Breast epithelium (tissue), 3 donors: ENCODE measurements around the gene CCDC57.

ENCODE experiments used
- POLR2A ChIP-seq: fragments of 450-650 bp; IDR thresholded peaks from one replicate; pipeline ENCODE4 v1.6.1; 2016; ENCODE audit warnings: antibody characterized with exemption, mild to moderate bottlenecking, moderate library complexity
- POLR2AphosphoS5 ChIP-seq, 3 donors: sonication (generic); formaldehyde crosslinking; IDR thresholded peaks; one replicate each; pipeline ENCODE4 v1.6.1; 2017; ENCODE audit warnings: antibody characterized with exemption in 3 of 3
- TF ChIP-seq, protein P1 (sequence below), 3 donors: fragments of 450-650 bp; IDR thresholded peaks; one replicate each; pipeline ENCODE4 v1.5.1; 2016 to 2017; ENCODE audit warnings: antibody characterized with exemption in 3 of 3, mild to moderate bottlenecking in 3 of 3, moderate library complexity in 3 of 3

DNA sequence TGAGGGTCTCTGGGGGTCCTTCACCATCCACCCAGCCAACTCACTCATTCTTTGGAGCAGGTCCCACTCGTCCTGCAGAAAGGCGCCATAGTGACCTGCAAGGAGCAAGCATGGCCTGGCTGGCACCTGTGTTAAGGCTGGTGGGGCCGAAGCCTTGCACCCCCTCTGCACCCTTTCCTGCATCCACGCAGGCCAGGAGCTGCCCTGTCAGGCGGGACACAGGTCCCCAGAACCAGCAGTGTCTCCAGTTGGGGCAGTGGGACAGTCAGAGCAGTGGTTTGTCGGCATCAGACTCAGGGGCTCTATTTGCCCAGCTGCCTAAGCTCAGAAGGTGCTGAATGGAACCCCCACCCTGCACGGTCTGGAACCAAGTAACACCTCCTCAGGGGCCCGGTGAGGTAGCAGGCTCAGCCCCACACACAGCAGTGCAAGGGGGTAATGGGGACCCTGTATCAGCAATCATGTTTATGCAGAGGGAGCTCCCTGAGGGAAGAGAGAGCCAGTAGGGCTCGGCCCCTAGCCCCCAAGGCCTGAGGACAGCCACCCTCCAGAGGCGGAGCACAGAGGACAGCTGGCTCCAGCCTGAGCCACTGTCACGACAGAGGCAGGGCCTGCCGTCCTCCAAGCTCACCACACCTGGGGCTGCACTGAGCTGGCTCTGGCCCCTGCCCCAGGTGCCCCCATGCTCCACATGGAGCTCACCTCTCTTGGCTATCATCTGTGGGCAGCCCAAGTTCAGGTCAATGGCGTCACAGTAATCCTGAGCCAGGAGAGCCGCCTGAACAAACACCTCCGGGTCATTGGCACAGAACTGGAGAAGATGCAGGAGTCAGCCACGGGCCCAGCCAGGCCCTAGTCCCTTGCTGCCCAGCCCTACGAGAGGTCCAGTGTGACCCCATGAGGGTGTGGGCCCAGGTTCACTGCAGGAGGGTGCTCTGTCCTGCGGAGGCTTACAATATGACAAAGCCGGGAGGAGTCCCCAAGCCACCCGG, 148.9 kb downstream of the CCDC57 start:
- TF ChIP-seq, protein P1, sequence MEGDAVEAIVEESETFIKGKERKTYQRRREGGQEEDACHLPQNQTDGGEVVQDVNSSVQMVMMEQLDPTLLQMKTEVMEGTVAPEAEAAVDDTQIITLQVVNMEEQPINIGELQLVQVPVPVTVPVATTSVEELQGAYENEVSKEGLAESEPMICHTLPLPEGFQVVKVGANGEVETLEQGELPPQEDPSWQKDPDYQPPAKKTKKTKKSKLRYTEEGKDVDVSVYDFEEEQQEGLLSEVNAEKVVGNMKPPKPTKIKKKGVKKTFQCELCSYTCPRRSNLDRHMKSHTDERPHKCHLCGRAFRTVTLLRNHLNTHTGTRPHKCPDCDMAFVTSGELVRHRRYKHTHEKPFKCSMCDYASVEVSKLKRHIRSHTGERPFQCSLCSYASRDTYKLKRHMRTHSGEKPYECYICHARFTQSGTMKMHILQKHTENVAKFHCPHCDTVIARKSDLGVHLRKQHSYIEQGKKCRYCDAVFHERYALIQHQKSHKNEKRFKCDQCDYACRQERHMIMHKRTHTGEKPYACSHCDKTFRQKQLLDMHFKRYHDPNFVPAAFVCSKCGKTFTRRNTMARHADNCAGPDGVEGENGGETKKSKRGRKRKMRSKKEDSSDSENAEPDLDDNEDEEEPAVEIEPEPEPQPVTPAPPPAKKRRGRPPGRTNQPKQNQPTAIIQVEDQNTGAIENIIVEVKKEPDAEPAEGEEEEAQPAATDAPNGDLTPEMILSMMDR (IDR thresholded peaks at IDR 0.05) = no peak
- TF ChIP-seq POLR2A (no peak), POLR2AphosphoS5 (IDR thresholded peaks at IDR 0.05) (no peak)
